Suprapubic skin (tissue), 3 donors: Measurements from ENCODE around the gene CIPC.

Experiments
- CTCF ChIP-seq, 2 donors: fragments of 200-600 bp in 1 of 2; fragments of 450-650 bp in 1 of 2; sonication (generic) in 1 of 2; IDR thresholded peaks; one replicate each; pipeline ENCODE4 v1.5.1; 2016 to 2019; ENCODE audit warnings: antibody characterized with exemption in 2 of 2, mild to moderate bottlenecking in 1 of 2, moderate library complexity in 1 of 2
- EP300 ChIP-seq: sonication (generic); formaldehyde crosslinking; IDR thresholded peaks from one replicate; pipeline ENCODE4 v1.6.1; 2017; ENCODE audit warnings: antibody characterized with exemption
- POLR2A ChIP-seq, 2 donors: fragments of 450-650 bp; IDR thresholded peaks; one replicate each; pipeline ENCODE4 v1.6.1; 2017; ENCODE audit warnings: antibody characterized with exemption in 2 of 2, mild to moderate bottlenecking in 2 of 2, moderate library complexity in 2 of 2

- TF ChIP-seq EP300 (no peak), POLR2A (IDR thresholded peaks at IDR 0.05) (no peak), CTCF (IDR thresholded peaks at IDR 0.05) (no peak)
Measured at GRCh38 chr14:77125823-77126325, 27.8 kb downstream of the CIPC start.
